ENCODE results near the gene DPY19L2.
"Not testable (repeated sequence)": the region's sequence is repeated elsewhere in the genome, so short reads cannot be mapped to it uniquely, and the experiment has no call there.

DPY19L2 gene

GRCh38 chr12:63658501-63658900, 9.8 kb downstream of the DPY19L2 start:
- DNase-seq (ENCODE audit: low spot score): not testable (repeated sequence)

- DNase-seq (ENCODE audit: low spot score): not testable (repeated sequence)
These were observed 11.9 kb downstream of the DPY19L2 start for GRCh38 chr12:63656407-63656806.

- not testable (repeated sequence) for DNase-seq (ENCODE audit: low spot score)
These were observed 12.6 kb downstream of the DPY19L2 start for GRCh38 chr12:63655543-63656257.

- not testable (repeated sequence) for DNase-seq (ENCODE audit: low spot score)
These were observed 13.8 kb downstream of the DPY19L2 start for GRCh38 chr12:63654481-63654880.

- not testable (repeated sequence) for DNase-seq (ENCODE audit: low spot score)
These were observed 18.8 kb downstream of the DPY19L2 start for GRCh38 chr12:63649517-63649916.

GRCh38 chr12:63643381-63644140, 24.7 kb downstream of the DPY19L2 start:
- DNase-seq (ENCODE audit: low spot score): not testable (repeated sequence)

GRCh38 chr12:63624258-63624657, 44.0 kb downstream of the DPY19L2 start:
- DNase-seq (ENCODE audit: low spot score): not testable (repeated sequence)

- DNase-seq (ENCODE audit: low spot score): not testable (repeated sequence)
These were observed 52.7 kb downstream of the DPY19L2 start for GRCh38 chr12:63615544-63615943.

GRCh38 chr12:63611285-63611684, 57.0 kb downstream of the DPY19L2 start:
- DNase-seq (ENCODE audit: low spot score): not testable (repeated sequence)

GRCh38 chr12:63609281-63609680, 59.0 kb downstream of the DPY19L2 start:
- DNase-seq (ENCODE audit: low spot score): not testable (repeated sequence)

- DNase-seq (ENCODE audit: low spot score): not testable (repeated sequence)
These were observed 63.3 kb downstream of the DPY19L2 start for GRCh38 chr12:63604985-63605384.

GRCh38 chr12:63594828-63595227, 73.5 kb downstream of the DPY19L2 start:
- DNase-seq (ENCODE audit: low spot score): not testable (repeated sequence)

- DNase-seq (ENCODE audit: low spot score): not testable (repeated sequence)
These were observed 83.9 kb downstream of the DPY19L2 start for GRCh38 chr12:63584426-63584825.

GRCh38 chr12:63583289-63583688, 85.0 kb downstream of the DPY19L2 start:
- not testable (repeated sequence) for DNase-seq (ENCODE audit: low spot score)

- not testable (repeated sequence) for DNase-seq (ENCODE audit: low spot score)
These were observed 90.7 kb downstream of the DPY19L2 start for GRCh38 chr12:63577631-63578030.

- DNase-seq (ENCODE audit: low spot score): not testable (repeated sequence)
These were observed 96.3 kb downstream of the DPY19L2 start for GRCh38 chr12:63572038-63572437.

GRCh38 chr12:63558445-63558844, 109.8 kb downstream of the DPY19L2 start:
- DNase-seq (ENCODE audit: low spot score): not testable (repeated sequence)

- DNase-seq (ENCODE audit: low spot score): not testable (repeated sequence)
These were observed 116.9 kb downstream of the DPY19L2 start for GRCh38 chr12:63551397-63551796.

GRCh38 chr12:63549034-63549433, 119.3 kb downstream of the DPY19L2 start:
- not testable (repeated sequence) for DNase-seq (ENCODE audit: low spot score)

- DNase-seq (ENCODE audit: low spot score): not testable (repeated sequence)
These were observed 122.9 kb downstream of the DPY19L2 start for GRCh38 chr12:63545298-63545916.

GRCh38 chr12:63538656-63539055, 129.6 kb downstream of the DPY19L2 start:
- not testable (repeated sequence) for DNase-seq (ENCODE audit: low spot score)

GRCh38 chr12:63537838-63538237, 130.5 kb downstream of the DPY19L2 start:
- DNase-seq (ENCODE audit: low spot score): not testable (repeated sequence)
